H1 (cell line): ENCODE measurements around the gene RELL1. TPM values are rescaled to one million over a fixed set of nuclear protein-coding genes. Genes with fewer than 3 reads are reported as not detected.

Experiments
- CTCF ChIA-PET: fragments of 300-600 bp; sonication (Branson Sonifier 250); formaldehyde crosslinking; loops from one replicate; lab custom pipeline; 2021; ENCODE audit not compliant: partially characterized antibody; lab: Charles Lee
- POLR2A ChIA-PET: fragments of 300-600 bp; sonication (Branson Sonifier 250); formaldehyde crosslinking; loops from one replicate; lab custom pipeline; 2021; ENCODE audit warnings: inconsistent platforms; ENCODE audit not compliant: partially characterized antibody; lab: Charles Lee
- DNase-seq, 2 experiments: peaks; one replicate each; pipeline versions ENCODE4 v3.0.0 to v3.0.0-alpha.2; 2010 to 2022; ENCODE audit warnings: low spot score in 2 of 2, low read depth in 1 of 2, mixed read lengths in 1 of 2
- FAIRE-seq: peaks from 2 replicates; lab custom pipeline; 2011; peaks lifted over from hg19 to GRCh38; lab: Jason Lieb, UNC
- H2AFZ ChIP-seq: 2 replicates; pipeline ENCODE4 v1.8.1; 2012; ENCODE audit warnings: low read length, inconsistent platforms
- H2AK5ac ChIP-seq: 2 replicates; pipeline ENCODE4 v1.6.1; 2013; ENCODE audit warnings: low read depth, low read length
- H2BK120ac ChIP-seq: replicated peaks from 2 replicates; pipeline ENCODE3; 2013; ENCODE audit warnings: low read depth, low read length, inconsistent platforms
- H2BK12ac ChIP-seq: 2 replicates; pipeline ENCODE4 v1.6.1; 2013; ENCODE audit warnings: low read depth, low read length
- H2BK15ac ChIP-seq: 2 replicates; pipeline ENCODE4 v1.6.1; 2013; ENCODE audit warnings: low read length
- H2BK20ac ChIP-seq: 2 replicates; pipeline ENCODE4 v1.6.1; 2013; ENCODE audit warnings: low read length
- H2BK5ac ChIP-seq: 2 replicates; pipeline ENCODE4 v1.6.1; 2013; ENCODE audit warnings: low read depth, low read length
- H3K14ac ChIP-seq: 2 replicates; pipeline ENCODE4 v1.6.1; 2013; ENCODE audit warnings: inconsistent platforms; ENCODE audit not compliant: insufficient read length
- H3K18ac ChIP-seq: 2 replicates; pipeline ENCODE4 v1.6.1; 2013; ENCODE audit warnings: low read length; ENCODE audit errors: extremely low read depth
- H3K23ac ChIP-seq: 2 replicates; pipeline ENCODE4 v1.6.1; 2013; ENCODE audit warnings: inconsistent platforms; ENCODE audit not compliant: insufficient read length
- H3K23me2 ChIP-seq: 2 replicates; pipeline ENCODE4 v1.6.1; 2013; ENCODE audit warnings: low read depth, low read length
- H3K27ac ChIP-seq: 2 replicates; pipeline ENCODE4 v1.6.1; 2011; ENCODE audit warnings: low read depth, low read length, inconsistent platforms
- H3K27me3 ChIP-seq, 4 experiments: replicated peaks in 1 of 4; 1 replicate in 1 of 4; 2 replicates in 3 of 4; pipeline versions ENCODE4 v1.6.1 to v1.8.1; 2011 to 2013; ENCODE audit warnings: low read length in 3 of 4, mild to moderate bottlenecking in 3 of 4, inconsistent platforms in 2 of 4, mixed read lengths in 2 of 4, moderate library complexity in 1 of 4; ENCODE audit not compliant: control insufficient read depth in 3 of 4, insufficient read depth in 3 of 4; ENCODE audit errors: extremely low read depth in 1 of 4
- H3K36me3 ChIP-seq, 4 experiments: 2 replicates each; pipeline versions ENCODE4 v1.6.1 to v1.8.1; 2011 to 2013; ENCODE audit warnings: mild to moderate bottlenecking in 4 of 4, low read length in 3 of 4, moderate library complexity in 2 of 4, control low read depth in 1 of 4, inconsistent platforms in 1 of 4; ENCODE audit not compliant: insufficient read depth in 4 of 4, control insufficient read depth in 2 of 4
- H3K4ac ChIP-seq: replicated peaks from 2 replicates; pipeline ENCODE3; 2013; ENCODE audit warnings: low read length, low read depth, mixed read lengths, inconsistent platforms; ENCODE audit not compliant: insufficient read length
- H3K4me1 ChIP-seq, 4 experiments: replicated peaks in 1 of 4; 1 replicate in 1 of 4; 2 replicates in 3 of 4; pipeline versions ENCODE4 v1.6.1 to v1.8.1; 2011 to 2013; ENCODE audit warnings: low read length in 3 of 4, inconsistent platforms in 2 of 4, mixed read lengths in 1 of 4; ENCODE audit not compliant: insufficient read depth in 4 of 4, control insufficient read depth in 3 of 4
- H3K4me2 ChIP-seq, 2 experiments: 2 replicates each; pipeline versions ENCODE4 v1.6.1 to v1.8.1; 2011 to 2013; ENCODE audit warnings: low read depth in 2 of 2, low read length in 2 of 2, control low read depth in 1 of 2, inconsistent platforms in 1 of 2, mild to moderate bottlenecking in 1 of 2; ENCODE audit not compliant: insufficient read depth in 1 of 2
- H3K4me3 ChIP-seq, 4 experiments: fragments of 200-600, 300-600 bp in 1 of 4; sonication (generic), shearing (Covaris generic), sonication (Bioruptor Twin) in 1 of 4; 2 replicates each; pipeline versions ENCODE4 v1.5.1 to v1.8.1; 2011 to 2016; ENCODE audit warnings: low read length in 4 of 4, low read depth in 3 of 4, control low read depth in 2 of 4, inconsistent platforms in 2 of 4, mild to moderate bottlenecking in 2 of 4, mixed read lengths in 1 of 4, moderate library complexity in 1 of 4; ENCODE audit not compliant: insufficient read depth in 2 of 4; ENCODE audit errors: extremely low read depth in 1 of 4
- H3K56ac ChIP-seq: replicated peaks from 2 replicates; pipeline ENCODE3; 2013; ENCODE audit warnings: low read depth, mild to moderate bottlenecking, mixed read lengths, low read length, inconsistent platforms; ENCODE audit not compliant: insufficient read length
- H3K79me1 ChIP-seq: 2 replicates; pipeline ENCODE4 v1.6.1; 2013; ENCODE audit warnings: low read depth, low read length, control low read depth
- H3K79me2 ChIP-seq, 2 experiments: 2 replicates each; pipeline versions ENCODE4 v1.6.1 to v1.8.1; 2012 to 2013; ENCODE audit warnings: low read length in 2 of 2, mild to moderate bottlenecking in 2 of 2, inconsistent platforms in 1 of 2; ENCODE audit not compliant: insufficient read depth in 2 of 2, control insufficient read depth in 1 of 2
- H3K9ac ChIP-seq, 4 experiments: replicated peaks in 1 of 4; 1 replicate in 1 of 4; 2 replicates in 3 of 4; pipeline versions ENCODE4 v1.6.1 to v1.8.1; 2011 to 2013; ENCODE audit warnings: low read depth in 3 of 4, low read length in 3 of 4, control low read depth in 2 of 4, mild to moderate bottlenecking in 2 of 4, moderate library complexity in 2 of 4, inconsistent platforms in 1 of 4; ENCODE audit errors: extremely low read depth in 1 of 4
- H3K9me3 ChIP-seq, 2 experiments: 2 replicates each; pipeline versions ENCODE4 v1.6.1 to v1.8.1; 2012 to 2013; ENCODE audit warnings: mild to moderate bottlenecking in 2 of 2, moderate library complexity in 2 of 2, control low read depth in 1 of 2, inconsistent platforms in 1 of 2, low read depth in 1 of 2, low read length in 1 of 2, mixed read lengths in 1 of 2; ENCODE audit not compliant: insufficient read depth in 2 of 2
- H4K20me1 ChIP-seq, 2 experiments: replicated peaks in 1 of 2; 2 replicates each; pipeline versions ENCODE3 to v1.8.1; 2011 to 2013; ENCODE audit warnings: inconsistent platforms in 2 of 2, low read length in 2 of 2, mild to moderate bottlenecking in 1 of 2; ENCODE audit not compliant: insufficient read depth in 2 of 2, control insufficient read depth in 1 of 2
- H4K5ac ChIP-seq: 2 replicates; pipeline ENCODE4 v1.6.1; 2013; ENCODE audit warnings: low read length, low read depth, mixed read lengths, inconsistent platforms; ENCODE audit not compliant: insufficient read length
- H4K8ac ChIP-seq: 2 replicates; pipeline ENCODE4 v1.8.0; 2013; ENCODE audit warnings: mild to moderate bottlenecking, moderate library complexity, low read length, inconsistent platforms; ENCODE audit not compliant: insufficient read depth; ENCODE audit errors: extremely low read depth
- H4K91ac ChIP-seq: replicated peaks from 2 replicates; pipeline ENCODE3; 2013; ENCODE audit warnings: low read length, mixed read lengths, inconsistent platforms; ENCODE audit not compliant: insufficient read length
- CREB1 ChIP-seq: IDR thresholded peaks from 2 replicates; pipeline ENCODE4 v1.6.1; 2012; ENCODE audit warnings: inconsistent platforms
- CTBP2 ChIP-seq: IDR thresholded peaks from 2 replicates; pipeline ENCODE4 v1.7.0; 2011; ENCODE audit warnings: borderline replicate concordance, mild to moderate bottlenecking, moderate library complexity, mixed read lengths, low read length; ENCODE audit not compliant: insufficient read depth, insufficient read length
- KDM1A ChIP-seq: fragments of 200-600, 300-600 bp; sonication (generic); IDR thresholded peaks from 2 replicates; pipeline ENCODE4 v1.7.1; 2016; ENCODE audit warnings: mild to moderate bottlenecking, low read length, borderline replicate concordance
- KDM5A ChIP-seq: fragments of 200-600 bp; IDR thresholded peaks from 2 replicates; pipeline ENCODE4 v1.7.1; 2012; ENCODE audit warnings: mild to moderate bottlenecking, low read length, inconsistent platforms, mixed read lengths
- NRF1 ChIP-seq: IDR thresholded peaks from 2 replicates; pipeline ENCODE4 v1.6.1; 2011; ENCODE audit warnings: mild to moderate bottlenecking, low read depth, low read length, improper control_type of control experiment
- RAD21 ChIP-seq, 2 experiments: IDR thresholded peaks in 1 of 2; conservative IDR thresholded peaks in 1 of 2; 2 replicates each; pipeline ENCODE4 v1.6.1; 2011; ENCODE audit warnings: low read depth in 2 of 2, low read length in 2 of 2, improper control_type of control experiment in 1 of 2, inconsistent platforms in 1 of 2, mild to moderate bottlenecking in 1 of 2, moderate library complexity in 1 of 2
- RBBP5 ChIP-seq: IDR thresholded peaks from 2 replicates; pipeline ENCODE4 v1.7.1; 2012; ENCODE audit warnings: low read depth, mild to moderate bottlenecking, inconsistent platforms, low read length, moderate library complexity, borderline replicate concordance
- RXRA ChIP-seq: IDR thresholded peaks from 2 replicates; pipeline ENCODE4 v1.6.1; 2011; ENCODE audit warnings: low read depth, mild to moderate bottlenecking, low read length, moderate library complexity; ENCODE audit not compliant: insufficient read depth
- TAF7 ChIP-seq: optimal IDR thresholded peaks from 2 replicates; pipeline ENCODE3; 2011; ENCODE audit warnings: low read depth, mild to moderate bottlenecking, inconsistent platforms, low read length, moderate library complexity, borderline replicate concordance
- WGBS, 2 experiments: shearing (Covaris generic) in 1 of 2; methylation state at CpG; one replicate each; pipeline versions ENCODE4 v1.1.6 to v1.1.7; 2013 to 2015; ENCODE audit warnings: low lambda C conversion rate in 2 of 2, mixed read lengths in 2 of 2, inconsistent platforms in 1 of 2, low coverage in 1 of 2, missing lambda C conversion rate in 1 of 2; ENCODE audit not compliant: insufficient replicate concordance in 2 of 2, insufficient coverage in 1 of 2, insufficient read length in 1 of 2; ENCODE audit errors: extremely low coverage in 1 of 2, missing lambda C conversion rate in 1 of 2; 5-methylcytosine and 5-hydroxymethylcytosine counted together
- polyA plus RNA-seq, 7 experiments: library from polyadenylated mRNA; depleted of rRNA in 3 of 7; stranded (reverse) in 5 of 7; unstranded in 2 of 7; fragments of >200 nt in 5 of 7; fragments of 200-250 nt in 2 of 7; gene quantifications; 1 replicate in 5 of 7; 2 replicates in 1 of 7; 4 replicates in 1 of 7; pipeline versions ENCODE4 v1.2.1 to v1.2.3, GENCODE V29; 2011 to 2013; ENCODE audit warnings: missing spikeins in 2 of 7, mixed read lengths in 2 of 7
- total RNA-seq: library from RNA; stranded (reverse); fragmentation: NEBNext Ultra II Directional; extraction: Animal tissue kit (Norgen Biotek cat#: 25700); gene quantifications from 2 replicates; pipeline ENCODE4 v1.2.1, GENCODE V29; 2021
- TF ChIP-seq, protein P1 (sequence below): IDR thresholded peaks from 2 replicates; pipeline ENCODE4 v1.6.1; 2012; ENCODE audit warnings: low read length, inconsistent platforms
- TF ChIP-seq, protein P2 (sequence below): IDR thresholded peaks from 2 replicates; pipeline ENCODE4 v1.6.1; 2012; ENCODE audit warnings: inconsistent platforms

The RELL1 gene
- total and polyA plus RNA-seq, 2 of the 8 experiments (the other 6 are each of a cell fraction or from before 2014, with no cell fraction given): 2.1 to 14.1 TPM

DNA sequence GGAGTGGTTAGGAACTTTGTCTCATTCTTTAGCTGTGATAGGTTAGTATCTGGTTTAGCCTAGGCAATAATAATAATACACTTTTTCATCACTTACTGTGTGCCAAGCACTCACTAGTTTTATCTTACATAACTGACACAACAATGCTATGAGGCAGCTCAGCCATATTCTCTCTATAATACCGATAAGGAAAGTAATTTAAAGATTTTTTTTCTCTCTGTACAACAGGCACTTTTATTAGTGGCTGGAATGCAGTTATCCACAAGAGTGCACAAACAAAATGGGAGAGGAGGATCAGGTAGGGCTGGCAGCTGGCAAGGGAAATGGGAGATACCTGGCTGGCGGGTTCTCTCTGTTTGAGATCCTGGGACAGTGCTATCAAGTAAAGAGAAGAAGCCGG is 7.6 kb downstream of the RELL1 start:
- Histone ChIP-seq H2BK15ac (no peak overlapping the region), H4K5ac (no peak overlapping the region), H3K27me3 (no peaks in the 10 kb centered on the region), H3K23ac (no peak overlapping the region), H3K27ac (no peak overlapping the region), H2BK12ac (no peak overlapping the region), H3K9ac (no peak overlapping the region), H3K4me1 (no peaks in the 10 kb centered on the region; a peak in 1 of 7 replicates), H2AFZ (no peak overlapping the region), H2BK20ac (no peak overlapping the region), H3K4me3 (no peak overlapping the region), H3K4me2 (no peak overlapping the region), H3K23me2 (no peaks in the 10 kb centered on the region), H4K20me1 (peaks cover 0 to 1% of the 10 kb centered on the region in 2 experiments), H3K4ac (no peak overlapping the region), H2BK5ac (no peak overlapping the region), H3K79me1 (no peaks in the 10 kb centered on the region; the same call in 1 of the 2 replicates), H3K36me3 (no peaks in the 10 kb centered on the region), H3K9me3 (no peaks in the 10 kb centered on the region), H2AK5ac (no peak overlapping the region), H2BK120ac (no peak overlapping the region), H3K18ac (no peak overlapping the region), H3K14ac (no peak overlapping the region), H3K56ac (no peak overlapping the region), H3K79me2 (peaks cover 0 to 2% of the 10 kb centered on the region in 2 experiments; a peak in 2 of 4 replicates), H4K91ac (no peak overlapping the region), H4K8ac (no peak overlapping the region)
- ChIA-PET POLR2A (no interaction called here), CTCF (interaction anchor here (0.6 kb wide), 1 partner anchor 26 kb away, joined by 3 read pairs; no protein-coding TSS in a partner anchor)
- no peak for FAIRE-seq
- DNase-seq: no peak
- WGBS, 2 experiments: 82% methylated on average over 3 of the region's 3 CpGs; no CpG with 5 or more reads in 1 of the 2 experiments
- TF ChIP-seq, protein P1, sequence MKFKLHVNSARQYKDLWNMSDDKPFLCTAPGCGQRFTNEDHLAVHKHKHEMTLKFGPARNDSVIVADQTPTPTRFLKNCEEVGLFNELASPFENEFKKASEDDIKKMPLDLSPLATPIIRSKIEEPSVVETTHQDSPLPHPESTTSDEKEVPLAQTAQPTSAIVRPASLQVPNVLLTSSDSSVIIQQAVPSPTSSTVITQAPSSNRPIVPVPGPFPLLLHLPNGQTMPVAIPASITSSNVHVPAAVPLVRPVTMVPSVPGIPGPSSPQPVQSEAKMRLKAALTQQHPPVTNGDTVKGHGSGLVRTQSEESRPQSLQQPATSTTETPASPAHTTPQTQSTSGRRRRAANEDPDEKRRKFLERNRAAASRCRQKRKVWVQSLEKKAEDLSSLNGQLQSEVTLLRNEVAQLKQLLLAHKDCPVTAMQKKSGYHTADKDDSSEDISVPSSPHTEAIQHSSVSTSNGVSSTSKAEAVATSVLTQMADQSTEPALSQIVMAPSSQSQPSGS: no peak
- TF ChIP-seq TAF7: no peak
- TF ChIP-seq, protein P2, sequence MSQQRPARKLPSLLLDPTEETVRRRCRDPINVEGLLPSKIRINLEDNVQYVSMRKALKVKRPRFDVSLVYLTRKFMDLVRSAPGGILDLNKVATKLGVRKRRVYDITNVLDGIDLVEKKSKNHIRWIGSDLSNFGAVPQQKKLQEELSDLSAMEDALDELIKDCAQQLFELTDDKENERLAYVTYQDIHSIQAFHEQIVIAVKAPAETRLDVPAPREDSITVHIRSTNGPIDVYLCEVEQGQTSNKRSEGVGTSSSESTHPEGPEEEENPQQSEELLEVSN: no peak
- TF ChIP-seq NRF1: no peak
- no peak for TF ChIP-seq RBBP5
- TF ChIP-seq RAD21 (IDR thresholded peaks at IDR 0.05 in 1 of 2, conservative IDR thresholded peaks at IDR 0.05 in 1 of 2; ENCODE audit: low read depth in 2 of 2, low read length in 2 of 2): no peak
- no peak for TF ChIP-seq RXRA
- TF ChIP-seq CREB1: no peak
- no peak for TF ChIP-seq KDM5A
- TF ChIP-seq CTBP2: no peak
- no peak for TF ChIP-seq KDM1A
